ENCODE measurements around the gene FOXA1. TPM values are rescaled to one million over a fixed set of nuclear protein-coding genes. Genes with fewer than 3 reads are reported as not detected.

FOXA1 gene
- total RNA-seq, 1 experiment from 2014 or later, result 4.3 TPM

GRCh38 chr14:37546621-37547447, 48.2 kb downstream of the FOXA1 start:
- POLR2A ChIA-PET (ENCODE audit: low non-redundant PET), result no interaction called here
- Histone ChIP-seq H3K4me3 (ENCODE audit: low read depth, low read length, poor library complexity, severe bottlenecking) (no peak overlapping the region), H3K36me3 (ENCODE audit: insufficient read depth, low read length, poor library complexity, severe bottlenecking) (no peaks in the 10 kb centered on the region), H3K4me1 (ENCODE audit: insufficient read depth, low read length, poor library complexity, severe bottlenecking) (no peaks in the 10 kb centered on the region), H3K27ac (ENCODE audit: low read depth, low read length, poor library complexity, severe bottlenecking) (no peak overlapping the region), H3K27me3 (replicated peaks; ENCODE audit: insufficient read depth, low read depth, low read length, poor library complexity) (no peaks in the 10 kb centered on the region), H3K9me3 (ENCODE audit: low read depth, low read length, poor library complexity, severe bottlenecking) (no peaks in the 10 kb centered on the region)
- no peak for DNase-seq (ENCODE audit: low spot score)
- BruUV-seq (replicated peaks), result no TSS peak
- intact Hi-C loops (cut with micrococcal nuclease; ENCODE audit: unreplicated experiment), result no loop called here
- TF ChIP-seq EZH2 (IDR thresholded peaks at IDR 0.05; ENCODE audit: borderline replicate concordance, low read depth, low read length, poor library complexity, severe bottlenecking) (no peak), CTCF (conservative IDR thresholded peaks at IDR 0.05; ENCODE audit: low read depth, low read length) (no peak)
- CTCF ChIA-PET, result no interaction called here

GRCh38 chr14:37545174-37545573, 49.9 kb downstream of the FOXA1 start:
- Histone ChIP-seq H3K27ac (ENCODE audit: low read depth, low read length, poor library complexity, severe bottlenecking) (no peak overlapping the region), H3K9me3 (ENCODE audit: low read depth, low read length, poor library complexity, severe bottlenecking) (no peaks in the 10 kb centered on the region), H3K4me3 (ENCODE audit: low read depth, low read length, poor library complexity, severe bottlenecking) (no peak overlapping the region), H3K4me1 (ENCODE audit: insufficient read depth, low read length, poor library complexity, severe bottlenecking) (no peaks in the 10 kb centered on the region), H3K27me3 (replicated peaks; ENCODE audit: insufficient read depth, low read depth, low read length, poor library complexity) (no peaks in the 10 kb centered on the region), H3K36me3 (ENCODE audit: insufficient read depth, low read length, poor library complexity, severe bottlenecking) (no peaks in the 10 kb centered on the region)
- CTCF ChIA-PET, result no interaction called here
- no TSS peak for BruUV-seq (replicated peaks)
- no peak for TF ChIP-seq CTCF (conservative IDR thresholded peaks at IDR 0.05; ENCODE audit: low read depth, low read length)
- TF ChIP-seq EZH2 (IDR thresholded peaks at IDR 0.05; ENCODE audit: borderline replicate concordance, low read depth, low read length, poor library complexity, severe bottlenecking), result no peak
- intact Hi-C loops (cut with micrococcal nuclease; ENCODE audit: unreplicated experiment), result no loop called here
- DNase-seq (ENCODE audit: low spot score), result no peak
- POLR2A ChIA-PET (ENCODE audit: low non-redundant PET), result no interaction called here

- TF ChIP-seq EZH2 (IDR thresholded peaks at IDR 0.05; ENCODE audit: borderline replicate concordance, low read depth, low read length, poor library complexity, severe bottlenecking) (no peak), CTCF (conservative IDR thresholded peaks at IDR 0.05; ENCODE audit: low read depth, low read length) (no peak)
- POLR2A ChIA-PET (ENCODE audit: low non-redundant PET), result no interaction called here
- Histone ChIP-seq H3K4me1 (ENCODE audit: insufficient read depth, low read length, poor library complexity, severe bottlenecking) (no peaks in the 10 kb centered on the region), H3K4me3 (ENCODE audit: low read depth, low read length, poor library complexity, severe bottlenecking) (no peak overlapping the region), H3K9me3 (ENCODE audit: low read depth, low read length, poor library complexity, severe bottlenecking) (no peaks in the 10 kb centered on the region), H3K36me3 (ENCODE audit: insufficient read depth, low read length, poor library complexity, severe bottlenecking) (no peaks in the 10 kb centered on the region), H3K27ac (ENCODE audit: low read depth, low read length, poor library complexity, severe bottlenecking) (no peak overlapping the region), H3K27me3 (replicated peaks; ENCODE audit: insufficient read depth, low read depth, low read length, poor library complexity) (no peaks in the 10 kb centered on the region)
- intact Hi-C loops (cut with micrococcal nuclease; ENCODE audit: unreplicated experiment), result no loop called here
- CTCF ChIA-PET, result no interaction called here
- no TSS peak for BruUV-seq (replicated peaks)
- no peak for DNase-seq (ENCODE audit: low spot score)
Measured at GRCh38 chr14:37544407-37544806, 50.6 kb downstream of the FOXA1 start.

Data from A673 (cell line).